ENCODE measurements around the gene SRRM5. TPM values are rescaled to one million over a fixed set of nuclear protein-coding genes. Genes with fewer than 3 reads are reported as not detected.

Gene SRRM5
- total RNA-seq, 1 experiment from 2014 or later: 0.62 TPM

GRCh38 chr19:43660301-43660970, 48.5 kb downstream of the SRRM5 start:
- intact Hi-C loops (cut with micrococcal nuclease; ENCODE audit: unreplicated experiment): loop anchor here (10.0 kb wide), 1 partner anchor 126 kb away; the partner anchor contains the start of gene ZNF575
- no peak overlapping the region for H3K4me3 ChIP-seq (ENCODE audit: low read depth, low read length, poor library complexity, severe bottlenecking)
- H3K27me3 ChIP-seq (replicated peaks; ENCODE audit: insufficient read depth, low read depth, low read length, poor library complexity): no peaks in the 10 kb centered on the region
- POLR2A ChIA-PET (ENCODE audit: low non-redundant PET): no interaction called here
- BruUV-seq (replicated peaks): no TSS peak
- H3K36me3 ChIP-seq (ENCODE audit: insufficient read depth, low read length, poor library complexity, severe bottlenecking): peaks cover 24% of the 10 kb centered on the region
- no peak for TF ChIP-seq CTCF (conservative IDR thresholded peaks at IDR 0.05; ENCODE audit: low read depth, low read length)
- TF ChIP-seq EZH2 (IDR thresholded peaks at IDR 0.05; ENCODE audit: borderline replicate concordance, low read depth, low read length, poor library complexity, severe bottlenecking): no peak
- H3K4me1 ChIP-seq (ENCODE audit: insufficient read depth, low read length, poor library complexity, severe bottlenecking): no peaks in the 10 kb centered on the region
- H3K27ac ChIP-seq (ENCODE audit: low read depth, low read length, poor library complexity, severe bottlenecking): no peak overlapping the region
- H3K9me3 ChIP-seq (ENCODE audit: low read depth, low read length, poor library complexity, severe bottlenecking): no peaks in the 10 kb centered on the region
- no peak for DNase-seq (ENCODE audit: low spot score)
- CTCF ChIA-PET: no interaction called here

GRCh38 chr19:43660971-43661360, 49.1 kb downstream of the SRRM5 start:
- no peaks in the 10 kb centered on the region for H3K9me3 ChIP-seq (ENCODE audit: low read depth, low read length, poor library complexity, severe bottlenecking)
- H3K4me1 ChIP-seq (ENCODE audit: insufficient read depth, low read length, poor library complexity, severe bottlenecking): no peaks in the 10 kb centered on the region
- ChIA-PET POLR2A (ENCODE audit: low non-redundant PET) (no interaction called here), CTCF (no interaction called here)
- intact Hi-C loops (cut with micrococcal nuclease; ENCODE audit: unreplicated experiment): loop anchor here (10.0 kb wide), 1 partner anchor 126 kb away; the partner anchor contains the start of gene ZNF575
- DNase-seq (ENCODE audit: low spot score): no peak
- TF ChIP-seq CTCF (conservative IDR thresholded peaks at IDR 0.05; ENCODE audit: low read depth, low read length): no peak
- no peak for TF ChIP-seq EZH2 (IDR thresholded peaks at IDR 0.05; ENCODE audit: borderline replicate concordance, low read depth, low read length, poor library complexity, severe bottlenecking)
- BruUV-seq (replicated peaks): no TSS peak
- no peak overlapping the region for H3K27ac ChIP-seq (ENCODE audit: low read depth, low read length, poor library complexity, severe bottlenecking)
- no peak overlapping the region for H3K4me3 ChIP-seq (ENCODE audit: low read depth, low read length, poor library complexity, severe bottlenecking)
- no peaks in the 10 kb centered on the region for H3K27me3 ChIP-seq (replicated peaks; ENCODE audit: insufficient read depth, low read depth, low read length, poor library complexity)
- H3K36me3 ChIP-seq (ENCODE audit: insufficient read depth, low read length, poor library complexity, severe bottlenecking): peaks cover 20% of the 10 kb centered on the region

GRCh38 chr19:43662487-43662886, 50.6 kb downstream of the SRRM5 start:
- intact Hi-C loops (cut with micrococcal nuclease; ENCODE audit: unreplicated experiment): loop anchor here (10.0 kb wide), 1 partner anchor 128 kb away; the partner anchor contains the start of gene ZNF575
- Histone ChIP-seq H3K4me3 (ENCODE audit: low read depth, low read length, poor library complexity, severe bottlenecking) (no peak overlapping the region), H3K27ac (ENCODE audit: low read depth, low read length, poor library complexity, severe bottlenecking) (no peak overlapping the region), H3K9me3 (ENCODE audit: low read depth, low read length, poor library complexity, severe bottlenecking) (no peaks in the 10 kb centered on the region), H3K27me3 (replicated peaks; ENCODE audit: insufficient read depth, low read depth, low read length, poor library complexity) (no peaks in the 10 kb centered on the region), H3K4me1 (ENCODE audit: insufficient read depth, low read length, poor library complexity, severe bottlenecking) (peaks cover 5% of the 10 kb centered on the region), H3K36me3 (ENCODE audit: insufficient read depth, low read length, poor library complexity, severe bottlenecking) (peaks cover 15% of the 10 kb centered on the region)
- TF ChIP-seq EZH2 (IDR thresholded peaks at IDR 0.05; ENCODE audit: borderline replicate concordance, low read depth, low read length, poor library complexity, severe bottlenecking) (no peak), CTCF (conservative IDR thresholded peaks at IDR 0.05; ENCODE audit: low read depth, low read length) (peak; percentile 58)
- BruUV-seq (replicated peaks): no TSS peak
- ChIA-PET POLR2A (ENCODE audit: low non-redundant PET) (no interaction called here), CTCF (interaction anchor here (0.6 kb wide), 1 partner anchor 95 kb away, joined by 4 read pairs; no protein-coding TSS in a partner anchor)
- DNase-seq (ENCODE audit: low spot score): peak; percentile 42
